K562 (cell line): Measurements from ENCODE around the gene FAM200B. TPM values are rescaled to one million over a fixed set of nuclear protein-coding genes. Genes with fewer than 3 reads are reported as not detected.

Experiments
- E2F1 ChIP-seq: sonication (generic); formaldehyde crosslinking; IDR thresholded peaks from 2 replicates; pipeline ENCODE4 v1.8.1; 2023; ENCODE audit warnings: mild to moderate bottlenecking, missing genetic modification reagents, moderate library complexity
- ID3 ChIP-seq, 2 experiments: fragments of 250-450 bp in 1 of 2; fragments of 450-650 bp in 1 of 2; sonication (Bioruptor Pico) in 1 of 2; IDR thresholded peaks; 2 replicates each; pipeline versions ENCODE4 v1.6.1 to v1.8.0; 2016 to 2021; ENCODE audit warnings: mild to moderate bottlenecking in 2 of 2, moderate library complexity in 2 of 2, missing compliant biosample characterization in 1 of 2, missing genetic modification characterization in 1 of 2
- MBD2 ChIP-seq: sonication (generic); IDR thresholded peaks from 2 replicates; pipeline ENCODE4 v1.6.1; 2016; ENCODE audit warnings: low read depth, borderline replicate concordance
- MLX ChIP-seq, 2 experiments: fragments of 450-650 bp in 1 of 2; sonication (generic) in 1 of 2; formaldehyde crosslinking; conservative IDR thresholded peaks; 2 replicates each; pipeline versions ENCODE4 v1.4.0 to v1.8.1; 2020 to 2022; ENCODE audit warnings: mild to moderate bottlenecking in 1 of 2, missing genetic modification reagents in 1 of 2
- MNT ChIP-seq, 2 experiments: fragments of 450-650 bp; conservative IDR thresholded peaks; 2 replicates each; pipeline ENCODE4 v1.6.1; 2017; ENCODE audit warnings: mild to moderate bottlenecking in 2 of 2, moderate library complexity in 2 of 2
- NCOA6 ChIP-seq: fragments of 450-650 bp; IDR thresholded peaks from 2 replicates; pipeline ENCODE4 v1.6.1; 2017; ENCODE audit warnings: mild to moderate bottlenecking
- NFRKB ChIP-seq: fragments of 450-650 bp; IDR thresholded peaks from 2 replicates; pipeline ENCODE4 v1.6.1; 2016; ENCODE audit warnings: low read depth
- NR4A1 ChIP-seq, 2 experiments: fragments of 250-450 bp in 1 of 2; fragments of 450-650 bp in 1 of 2; sonication (Bioruptor Pico) in 1 of 2; IDR thresholded peaks; 2 replicates each; pipeline versions ENCODE4 v1.4.0 to v1.6.1; 2016 to 2020; ENCODE audit warnings: mild to moderate bottlenecking in 2 of 2, missing compliant biosample characterization in 1 of 2, missing genetic modification characterization in 1 of 2, moderate library complexity in 1 of 2
- PRDM10 ChIP-seq: fragments of 450-650 bp; IDR thresholded peaks from 2 replicates; pipeline ENCODE4 v1.6.1; 2018; ENCODE audit not compliant: partially characterized antibody
- RCOR1 ChIP-seq, 2 experiments: IDR thresholded peaks; 2 replicates each; pipeline ENCODE4 v1.6.1; 2012; ENCODE audit warnings: low read depth in 2 of 2, low read length in 2 of 2, borderline replicate concordance in 1 of 2, improper control_type of control experiment in 1 of 2
- SMARCA4 ChIP-seq: fragments of 450-650 bp; IDR thresholded peaks from 2 replicates; pipeline ENCODE4 v1.6.1; 2016
- ZBED1 ChIP-seq: IDR thresholded peaks from 2 replicates; pipeline ENCODE4 v1.6.1; 2014
- ZBTB26 ChIP-seq: fragments of 450-650 bp; formaldehyde crosslinking; IDR thresholded peaks from 2 replicates; pipeline ENCODE4 v1.4.0; 2022; ENCODE audit warnings: missing genetic modification characterization
- ZNF23 ChIP-seq: fragments of 250-450 bp; sonication (Bioruptor Pico); IDR thresholded peaks from 2 replicates; pipeline ENCODE4 v1.4.0; 2020; ENCODE audit warnings: mild to moderate bottlenecking
- ZNF311 ChIP-seq: fragments of 250-450 bp; sonication (Bioruptor Pico); IDR thresholded peaks from 2 replicates; pipeline ENCODE4 v1.4.0; 2020; ENCODE audit warnings: mild to moderate bottlenecking, moderate library complexity
- ZNF41 ChIP-seq: fragments of 250-450 bp; sonication (Bioruptor Pico); conservative IDR thresholded peaks from 2 replicates; pipeline ENCODE4 v1.4.0; 2020; ENCODE audit warnings: mild to moderate bottlenecking
- polyA plus RNA-seq, 8 experiments: library from polyadenylated mRNA; depleted of rRNA in 4 of 8; stranded (reverse) in 5 of 8; unstranded in 3 of 8; fragments of >200 nt; fragmentation: Nextera tagmentation in 2 of 8; fragmentation: Illumina TruSeq in 1 of 8; extraction: Ambion mirVana in 2 of 8; extraction: Trizol in 1 of 8; gene quantifications; 2 replicates each; pipeline versions ENCODE4 v1.2.1 to v1.2.3, GENCODE V29; 2011 to 2014; ENCODE audit warnings: inconsistent platforms in 1 of 8, missing spikeins in 1 of 8
- total RNA-seq, 7 experiments: library from RNA; depleted of rRNA in 6 of 7; stranded (reverse); fragments of >200 nt in 6 of 7; fragmentation: Illumina TruSeq in 2 of 7; extraction: Trizol in 2 of 7; gene quantifications; 2 replicates each; pipeline versions ENCODE4 v1.2.1 to v1.2.3, GENCODE V29; 2011 to 2021; ENCODE audit warnings: low replicate concordance in 1 of 7

FAM200B gene
- total and polyA plus RNA-seq, 9 of the 15 experiments (the other 6 are each of a cell fraction or from before 2014, with no cell fraction given), result 17.4 to 48.0 (median 25.5) TPM

GRCh38 chr4:15655223-15656037, 26.2 kb upstream of the FAM200B start, which contains the start of gene FBXL5 (continued):
- TF ChIP-seq ZNF311, result peak; percentile 67
- TF ChIP-seq MBD2, result no peak; the same call in 1 of the 2 replicates
- TF ChIP-seq ZNF23 (CRISPR knock-in tag), result peak; percentile 60; the same call in 1 of the 2 replicates
- peak; percentile 79 for TF ChIP-seq NCOA6
- peak in 1 of 2 experiments; percentile 63; a peak in 2 of 4 replicates for TF ChIP-seq MNT (conservative IDR thresholded peaks at IDR 0.05)
- TF ChIP-seq ZBED1, result no peak
- TF ChIP-seq RCOR1 (IDR thresholded peaks at IDR 0.05; ENCODE audit: borderline replicate concordance in 1 of 2, low read depth in 2 of 2, low read length in 2 of 2), result 0 out of 4 replicates have a peak, but pooled peaks of 1 of the 2 experiments have one; percentile 3
- TF ChIP-seq E2F1 (CRISPR knock-in tag), result 0 out of 2 replicates have a peak, but pooled peaks have one; percentile 24
- TF ChIP-seq SMARCA4, result no peak
- TF ChIP-seq ZBTB26 (CRISPR knock-in tag), result no peak
- TF ChIP-seq ID3 (CRISPR knock-in tag; IDR thresholded peaks at IDR 0.05), result no peak
- TF ChIP-seq ID3 (tag; IDR thresholded peaks at IDR 0.05), result peak; percentile 64; the same call in 1 of the 2 replicates
- TF ChIP-seq NR4A1 (CRISPR knock-in tag; IDR thresholded peaks at IDR 0.05), result peak; percentile 79; the same call in 1 of the 2 replicates
- peak; percentile 88 for TF ChIP-seq NR4A1 (tag; IDR thresholded peaks at IDR 0.05)
- no peak for TF ChIP-seq PRDM10
- peak; percentile 87 for TF ChIP-seq NFRKB
- 0 out of 4 replicates have a peak, but pooled peaks of 1 of the 2 experiments have one; percentile 39 for TF ChIP-seq MLX (CRISPR knock-in tag; conservative IDR thresholded peaks at IDR 0.05)
- peak; percentile 60; the same call in 1 of the 2 replicates for TF ChIP-seq ZNF41 (CRISPR knock-in tag)
